Measurements from ENCODE around the gene WHRN.

WHRN gene

GRCh38 chr9:114382699-114383520, 122.4 kb downstream of the WHRN start:
- peak; percentile 81 for DNase-seq (ENCODE audit: low spot score)

- no peak for DNase-seq (ENCODE audit: low spot score)
Observed at GRCh38 chr9:114378883-114379282, 126.4 kb downstream of the WHRN start.

GRCh38 chr9:114378016-114378415, 127.3 kb downstream of the WHRN start:
- no peak for DNase-seq (ENCODE audit: low spot score)

GRCh38 chr9:114376586-114377445, 128.5 kb downstream of the WHRN start:
- no peak for DNase-seq (ENCODE audit: low spot score)

GRCh38 chr9:114375386-114376175, 129.7 kb downstream of the WHRN start:
- DNase-seq (ENCODE audit: low spot score) = no peak

GRCh38 chr9:114374936-114375335, 130.3 kb downstream of the WHRN start:
- DNase-seq (ENCODE audit: low spot score) = no peak

- no peak for DNase-seq (ENCODE audit: low spot score)
Observed at GRCh38 chr9:114373960-114374730, 131.1 kb downstream of the WHRN start.

- peak; percentile 79 for DNase-seq (ENCODE audit: low spot score)
Observed at GRCh38 chr9:114372921-114373448, 132.3 kb downstream of the WHRN start.

- DNase-seq (ENCODE audit: low spot score) = peak; percentile 57
Observed at GRCh38 chr9:114371973-114372917, 133.0 kb downstream of the WHRN start.

- DNase-seq (ENCODE audit: low spot score) = no peak
Observed at GRCh38 chr9:114371343-114371944, 133.8 kb downstream of the WHRN start.

GRCh38 chr9:114370968-114371320, 134.3 kb downstream of the WHRN start:
- DNase-seq (ENCODE audit: low spot score) = no peak

- DNase-seq (ENCODE audit: low spot score) = no peak
Observed at GRCh38 chr9:114370251-114370967, 134.9 kb downstream of the WHRN start.

GRCh38 chr9:114369216-114370130, 135.8 kb downstream of the WHRN start:
- DNase-seq (ENCODE audit: low spot score) = no peak

- DNase-seq (ENCODE audit: low spot score) = no peak
Observed at GRCh38 chr9:114367772-114368569, 137.3 kb downstream of the WHRN start.

- no peak for DNase-seq (ENCODE audit: low spot score)
Observed at GRCh38 chr9:114367366-114367765, 137.9 kb downstream of the WHRN start.

GRCh38 chr9:114366334-114367128, 138.7 kb downstream of the WHRN start:
- DNase-seq (ENCODE audit: low spot score) = peak; percentile 44

Measured in CD4-positive, alpha-beta T cell treated with Interleukin-15 for 4 hours (primary cell).